Stimulated activated CD4-positive, alpha-beta T cell treated with anti-CD3 and anti-CD28 coated beads, Interleukin-1b, Interleukin-23, amount 100 ng/mL, for 1 hour (primary cell): ENCODE data around the gene A2M.
"Not testable (repeated sequence)": the region's sequence is repeated elsewhere in the genome, so short reads cannot be mapped to it uniquely, and the experiment has no call there.

Experiments used
- DNase-seq, 2 donors: peaks; one replicate each; pipeline ENCODE4 v3.0.0-alpha.2; 2020; ENCODE audit warnings: low read depth in 2 of 2

Gene A2M

GRCh38 chr12:9115731-9116559, at the start of gene A2M:
TSS of gene A2M (minus strand) at chr12:9115919. CDS start at chr12:9115849, 70 bp downstream.
- no peak for DNase-seq

DNA sequence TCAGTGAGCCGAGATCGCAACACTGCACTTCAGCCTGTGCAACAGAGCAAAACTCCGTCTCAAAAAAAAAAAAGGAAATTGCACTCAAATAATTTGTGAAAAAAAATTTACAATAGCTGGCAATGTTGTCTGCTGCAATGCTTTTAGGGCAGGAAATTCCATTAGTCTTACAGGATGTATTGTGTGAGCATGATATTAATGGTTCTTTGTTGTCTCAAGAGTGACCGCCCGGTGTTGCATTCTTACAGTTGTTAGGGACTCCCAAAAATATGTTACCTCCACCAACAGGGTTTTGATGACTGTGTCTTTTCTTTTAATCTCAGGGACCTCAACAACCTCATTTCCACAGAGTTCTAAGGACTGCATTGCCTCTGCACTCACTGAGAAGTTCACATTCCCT, 47.7 kb upstream of the A2M start:
- no peak for DNase-seq

DNA sequence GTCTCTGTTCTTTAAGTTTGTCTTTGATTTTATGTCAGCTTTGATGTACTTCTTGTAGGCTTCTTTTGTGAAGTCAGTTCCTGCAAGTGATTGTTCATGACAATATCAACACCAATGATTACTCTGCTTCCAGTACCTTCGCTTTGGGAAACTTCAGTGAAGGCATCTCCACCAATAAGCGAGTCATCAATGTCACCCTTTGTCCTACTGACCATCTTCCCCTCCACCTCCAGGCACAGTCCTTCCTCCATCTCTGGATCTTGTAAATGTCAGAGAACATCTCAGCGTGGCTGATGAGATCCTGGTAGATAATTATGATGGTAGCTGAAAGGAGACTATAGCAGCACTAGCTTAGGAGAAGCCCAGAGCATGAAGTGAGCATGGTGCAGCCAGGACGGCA, 40.4 kb upstream of the A2M start:
- no peak for DNase-seq

DNA sequence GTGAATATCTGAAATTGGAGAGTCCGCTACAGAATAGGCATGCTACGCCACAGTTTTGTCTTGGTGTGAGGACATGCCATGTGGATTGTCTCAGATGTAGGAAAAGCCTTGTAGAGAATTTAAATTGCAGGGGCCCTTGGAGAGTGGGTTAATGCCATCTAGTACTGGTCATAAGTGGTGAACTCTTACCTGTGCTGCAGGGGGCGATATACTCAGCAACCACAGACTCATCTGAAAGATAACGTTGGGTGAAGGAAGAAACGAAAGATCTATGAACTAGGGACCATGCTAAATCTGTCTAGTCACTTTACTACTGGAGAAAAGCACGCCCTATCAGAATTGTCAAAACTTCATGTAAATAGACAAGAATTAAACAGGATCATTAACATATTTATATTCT, 33.7 kb upstream of the A2M start:
- DNase-seq = no peak

- no peak for DNase-seq
Measured at GRCh38 chr12:9148926-9149325, 33.2 kb upstream of the A2M start.

DNA sequence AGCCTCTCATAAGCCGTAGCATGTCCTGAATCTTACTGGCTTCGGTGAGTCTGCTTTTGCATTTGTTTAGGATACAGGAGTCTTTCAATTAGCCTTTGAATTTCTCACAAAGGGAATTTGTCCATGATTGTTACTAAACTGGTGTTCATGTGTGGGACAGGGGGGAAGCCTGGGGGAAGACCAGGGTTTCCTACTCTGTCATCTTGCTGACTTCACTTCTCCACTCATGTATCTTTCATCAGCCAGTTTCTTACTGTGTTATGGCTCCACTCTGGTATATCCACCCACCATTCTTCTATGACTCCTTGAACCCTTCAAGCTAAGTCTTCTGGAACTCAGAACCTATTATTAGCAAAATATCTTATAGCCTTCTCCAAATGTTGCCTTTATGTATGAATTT, 31.7 kb upstream of the A2M start:
- DNase-seq = no peak

DNA sequence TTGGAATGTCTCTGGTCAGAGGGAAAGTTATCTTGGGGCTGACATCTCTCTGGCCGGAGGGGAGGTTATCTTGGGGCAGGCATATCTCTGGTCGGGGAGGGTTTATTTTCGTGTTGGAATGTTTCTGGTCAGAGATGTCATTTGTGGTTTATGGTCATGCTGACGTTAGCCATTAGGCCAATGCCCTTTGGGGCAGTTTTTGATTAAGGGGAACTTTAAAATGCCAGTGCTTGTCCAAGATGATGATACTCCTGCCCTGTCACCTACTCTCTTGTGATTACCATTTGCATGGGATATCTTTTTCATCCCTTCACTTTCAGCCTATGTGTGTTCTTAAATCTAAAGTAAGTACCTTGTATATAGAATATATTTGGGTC, 29.0 kb upstream of the A2M start:
- DNase-seq = no peak

GRCh38 chr12:9143929-9144729, 28.4 kb upstream of the A2M start:
- DNase-seq = no peak

- no peak for DNase-seq
Measured at GRCh38 chr12:9143137-9143536, 27.4 kb upstream of the A2M start.

GRCh38 chr12:9139588-9140290, 24.0 kb upstream of the A2M start:
- not testable (repeated sequence) for DNase-seq

DNA sequence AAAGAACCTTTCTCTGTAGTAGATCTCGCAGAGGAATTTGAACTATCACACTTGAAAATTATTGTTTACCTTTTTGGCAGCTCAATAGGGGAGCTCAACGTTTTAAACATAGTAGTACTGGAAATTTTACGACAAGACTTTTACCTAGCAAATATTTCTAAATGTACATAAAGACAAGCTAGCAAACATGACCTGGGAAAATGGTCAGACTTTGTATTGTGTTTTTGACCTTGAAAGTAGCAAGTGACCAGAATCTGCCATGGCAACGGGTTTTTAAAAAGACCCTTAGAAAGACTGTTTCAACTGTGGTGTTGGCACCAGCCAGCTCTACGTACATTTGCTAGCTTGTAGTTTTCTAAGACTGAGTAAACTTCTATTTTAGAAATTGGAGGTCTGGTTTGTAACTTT, 20.2 kb upstream of the A2M start:
- no peak for DNase-seq

DNA sequence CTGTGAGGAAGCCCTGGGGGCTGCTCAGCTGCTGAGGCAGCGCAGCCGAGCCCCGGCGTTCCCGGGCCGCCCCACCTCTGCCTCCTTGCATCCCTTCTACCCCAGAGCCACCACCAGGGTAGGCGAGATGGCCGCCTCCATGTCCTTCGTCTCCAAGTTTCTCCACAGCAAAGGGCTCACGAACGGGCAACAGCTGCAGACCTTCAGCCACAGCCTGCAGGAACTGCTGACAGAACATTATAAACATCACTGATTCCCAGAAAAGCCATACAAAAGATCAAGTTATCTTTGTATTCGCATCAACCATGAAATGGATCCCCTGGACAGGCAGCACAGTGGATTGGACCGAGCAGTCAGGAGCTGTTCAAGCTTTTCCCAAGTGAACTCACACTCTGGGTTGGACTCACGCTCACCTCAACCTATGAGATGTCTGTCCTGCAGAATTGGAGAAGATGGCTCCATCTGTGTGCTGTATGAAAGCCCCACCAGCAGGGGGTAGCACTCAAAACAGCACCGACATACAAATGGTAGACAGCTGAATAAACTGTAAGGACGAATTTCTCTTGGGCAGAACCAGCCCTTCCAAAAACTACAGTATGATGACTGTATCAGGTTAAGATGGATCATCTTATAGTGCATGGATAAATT, 19.4 kb upstream of the A2M start:
- DNase-seq = no peak

DNA sequence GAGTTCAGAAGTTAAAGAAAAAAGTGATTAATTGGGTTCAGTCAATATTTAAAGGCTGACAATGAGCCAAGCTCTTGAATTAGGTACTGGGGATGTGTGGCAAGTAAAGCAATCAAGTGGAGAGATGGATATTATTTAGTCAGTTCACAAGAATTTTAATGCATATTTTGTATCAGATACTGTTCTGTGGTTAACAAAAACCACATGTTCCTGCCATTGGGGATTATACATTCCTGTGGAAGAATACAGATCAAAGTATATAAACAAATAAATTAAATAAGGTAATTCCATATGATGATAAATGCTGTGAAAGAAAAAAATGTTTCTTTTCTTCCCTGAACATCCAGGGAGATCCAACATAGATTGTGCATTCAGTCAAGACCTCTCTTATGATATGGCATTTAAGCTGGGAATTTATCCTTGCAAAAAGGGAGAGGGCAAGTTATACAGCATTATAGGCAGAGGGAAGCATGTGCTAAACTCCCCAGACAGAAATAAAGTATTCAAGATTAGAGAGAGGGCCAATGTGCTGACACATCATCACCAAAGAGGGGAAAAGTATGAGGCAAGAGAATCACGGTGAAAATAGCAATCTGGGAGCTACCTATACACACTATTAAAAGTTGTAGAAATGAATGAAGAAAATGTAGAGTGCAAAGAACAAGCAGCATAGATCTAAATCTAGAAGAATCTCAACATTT, 17.6 kb upstream of the A2M start:
- DNase-seq = no peak

- DNase-seq = no peak
Measured at GRCh38 chr12:9132008-9132535, 16.4 kb upstream of the A2M start.

GRCh38 chr12:9130244-9130643, 14.5 kb upstream of the A2M start:
- DNase-seq = no peak

DNA sequence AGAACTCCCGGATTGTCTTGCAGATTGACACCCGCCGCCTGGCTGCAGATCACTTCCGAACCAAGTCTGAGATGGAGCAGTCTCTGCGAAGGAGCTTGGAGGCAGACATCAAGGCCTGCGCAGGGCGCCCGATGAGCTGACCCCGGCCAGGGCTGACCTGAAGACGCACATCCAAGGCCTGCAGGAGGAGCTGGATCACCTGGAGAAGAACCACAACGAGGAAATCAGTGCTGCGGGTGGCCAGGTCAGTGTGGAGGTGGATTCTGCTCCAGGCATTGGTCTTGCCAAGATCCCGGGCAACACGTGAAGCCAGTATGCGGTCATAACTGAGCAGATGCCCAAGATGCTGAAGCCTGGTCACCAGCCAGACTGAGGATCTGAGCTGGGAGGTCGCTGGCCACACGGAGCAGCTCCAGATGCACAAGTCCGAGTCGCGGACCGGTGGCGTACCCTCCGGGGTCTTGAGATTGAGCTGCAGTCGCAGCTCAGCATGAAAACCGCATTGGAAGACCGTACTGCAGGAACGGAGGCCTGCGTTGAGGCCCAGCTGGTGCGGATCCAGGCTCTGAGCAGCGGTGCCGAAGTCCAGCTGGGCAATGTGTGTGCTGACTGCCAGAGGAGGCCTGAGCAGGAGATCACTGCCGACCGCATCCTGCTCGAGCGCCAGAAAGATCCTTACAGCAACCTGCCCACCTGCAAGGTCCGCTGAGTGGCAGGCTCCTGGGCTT, 12.4 kb upstream of the A2M start:
- DNase-seq = no peak

DNA sequence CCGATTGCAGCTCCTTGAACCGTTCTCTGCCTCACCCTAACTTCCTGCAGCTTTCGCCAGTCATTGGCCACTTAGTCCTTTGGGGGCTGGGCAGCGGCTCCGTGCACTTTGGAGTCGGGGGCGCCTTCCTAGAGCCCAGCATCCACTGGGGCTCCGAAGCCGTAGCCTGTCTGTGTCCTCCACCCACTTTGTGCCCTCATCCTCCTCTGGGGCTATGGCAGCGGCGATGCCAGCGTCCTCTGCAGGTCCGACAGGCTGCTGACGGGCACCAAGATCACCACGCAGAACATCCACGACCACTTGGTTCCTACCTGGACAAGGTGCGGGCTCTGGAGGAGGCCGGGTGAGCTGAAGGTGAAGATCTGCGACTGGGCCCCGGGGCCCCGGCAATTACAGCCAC, 11.8 kb upstream of the A2M start:
- DNase-seq = no peak

- no peak for DNase-seq
Measured at GRCh38 chr12:9124383-9125031, 8.8 kb upstream of the A2M start.

DNA sequence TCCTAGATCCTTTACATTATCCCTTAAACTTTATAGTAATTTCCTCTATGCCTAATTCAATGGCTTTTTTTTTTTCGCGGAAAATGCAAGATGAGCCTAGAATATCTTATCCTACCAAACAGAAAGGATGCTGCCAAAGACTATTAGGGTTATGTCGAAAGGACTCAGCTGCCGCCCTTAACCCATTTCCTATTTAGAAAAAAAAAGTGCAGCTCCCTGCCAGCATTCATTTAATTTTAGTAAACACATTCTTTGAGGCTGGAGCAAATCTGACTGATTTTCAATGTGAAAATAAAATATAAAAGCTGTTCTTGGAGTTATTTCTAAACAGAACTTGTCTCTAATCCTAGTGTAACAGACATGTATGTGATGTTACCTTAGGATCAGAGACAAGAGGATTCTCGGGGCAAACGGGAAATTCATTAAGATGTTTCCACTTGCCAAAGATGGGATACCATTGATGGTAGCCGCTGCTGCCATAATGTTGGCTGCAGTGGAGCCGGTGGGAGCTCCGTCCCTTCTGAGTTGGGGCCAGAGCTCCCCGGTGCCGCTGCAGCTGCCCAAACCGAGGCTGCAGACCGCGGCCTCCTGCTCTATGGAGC, 8.2 kb upstream of the A2M start:
- no peak for DNase-seq
